A549 (cell line): ENCODE measurements around the gene SPATA6L.

Experiments
- EHMT2 ChIP-seq: fragments of 200-600 bp; sonication (generic); IDR thresholded peaks from 2 replicates; pipeline ENCODE4 v1.6.1; 2016; ENCODE audit warnings: antibody characterized with exemption, low read depth, mild to moderate bottlenecking, moderate library complexity
- HOXB5 ChIP-seq: fragments of 250-450 bp; sonication (Bioruptor Pico); IDR thresholded peaks from 2 replicates; pipeline ENCODE4 v1.5.0; 2020; ENCODE audit warnings: mild to moderate bottlenecking, moderate library complexity
- POLR2AphosphoS2 ChIP-seq: conservative IDR thresholded peaks from 2 replicates; pipeline ENCODE4 v1.6.1; 2012; ENCODE audit warnings: low read length, improper control_type of control experiment, inconsistent platforms
- TP53 ChIP-seq: fragments of 250-450 bp; sonication (Bioruptor Pico); IDR thresholded peaks from 2 replicates; pipeline ENCODE4 v1.5.0; 2021; ENCODE audit warnings: mild to moderate bottlenecking, moderate library complexity
- TF ChIP-seq, protein P1 (sequence below): fragments of >200 bp; sonication (Bioruptor Twin); formaldehyde crosslinking; IDR thresholded peaks from 3 replicates; pipeline ENCODE4 v1.5.1; 2016
- TF ChIP-seq, protein P2 (sequence below): IDR thresholded peaks from 2 replicates; pipeline ENCODE4 v1.6.1; 2012

DNA sequence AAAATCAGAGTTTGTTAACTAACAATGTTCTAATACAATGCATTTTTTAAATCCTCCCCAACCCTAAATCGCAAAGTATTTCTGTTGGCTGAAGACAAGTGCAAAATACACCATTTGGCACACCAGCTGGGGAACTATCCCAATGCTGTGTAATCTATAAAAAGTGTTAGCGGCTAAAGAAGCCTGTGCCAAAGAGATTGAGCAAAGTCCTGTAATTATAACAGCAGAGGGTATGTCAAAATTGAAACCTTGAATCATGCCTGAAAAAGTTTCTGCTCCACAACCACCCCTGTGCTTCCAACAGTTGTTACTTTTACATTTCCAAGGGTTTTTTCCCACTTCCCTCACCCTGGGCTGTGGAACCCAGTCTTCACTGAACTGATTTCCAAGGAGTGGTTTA, 87.3 kb downstream of the SPATA6L start:
- no peak for TF ChIP-seq EHMT2
- TF ChIP-seq, protein P1, sequence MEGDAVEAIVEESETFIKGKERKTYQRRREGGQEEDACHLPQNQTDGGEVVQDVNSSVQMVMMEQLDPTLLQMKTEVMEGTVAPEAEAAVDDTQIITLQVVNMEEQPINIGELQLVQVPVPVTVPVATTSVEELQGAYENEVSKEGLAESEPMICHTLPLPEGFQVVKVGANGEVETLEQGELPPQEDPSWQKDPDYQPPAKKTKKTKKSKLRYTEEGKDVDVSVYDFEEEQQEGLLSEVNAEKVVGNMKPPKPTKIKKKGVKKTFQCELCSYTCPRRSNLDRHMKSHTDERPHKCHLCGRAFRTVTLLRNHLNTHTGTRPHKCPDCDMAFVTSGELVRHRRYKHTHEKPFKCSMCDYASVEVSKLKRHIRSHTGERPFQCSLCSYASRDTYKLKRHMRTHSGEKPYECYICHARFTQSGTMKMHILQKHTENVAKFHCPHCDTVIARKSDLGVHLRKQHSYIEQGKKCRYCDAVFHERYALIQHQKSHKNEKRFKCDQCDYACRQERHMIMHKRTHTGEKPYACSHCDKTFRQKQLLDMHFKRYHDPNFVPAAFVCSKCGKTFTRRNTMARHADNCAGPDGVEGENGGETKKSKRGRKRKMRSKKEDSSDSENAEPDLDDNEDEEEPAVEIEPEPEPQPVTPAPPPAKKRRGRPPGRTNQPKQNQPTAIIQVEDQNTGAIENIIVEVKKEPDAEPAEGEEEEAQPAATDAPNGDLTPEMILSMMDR = no peak
- no peak for TF ChIP-seq POLR2AphosphoS2
- TF ChIP-seq HOXB5 (CRISPR knock-in tag) = no peak
- TF ChIP-seq, protein P2, sequence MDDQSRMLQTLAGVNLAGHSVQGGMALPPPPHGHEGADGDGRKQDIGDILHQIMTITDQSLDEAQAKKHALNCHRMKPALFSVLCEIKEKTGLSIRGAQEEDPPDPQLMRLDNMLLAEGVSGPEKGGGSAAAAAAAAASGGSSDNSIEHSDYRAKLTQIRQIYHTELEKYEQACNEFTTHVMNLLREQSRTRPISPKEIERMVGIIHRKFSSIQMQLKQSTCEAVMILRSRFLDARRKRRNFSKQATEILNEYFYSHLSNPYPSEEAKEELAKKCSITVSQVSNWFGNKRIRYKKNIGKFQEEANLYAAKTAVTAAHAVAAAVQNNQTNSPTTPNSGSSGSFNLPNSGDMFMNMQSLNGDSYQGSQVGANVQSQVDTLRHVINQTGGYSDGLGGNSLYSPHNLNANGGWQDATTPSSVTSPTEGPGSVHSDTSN = no peak
- TF ChIP-seq TP53 = no peak
